ENCODE measurements around the gene GEMIN7.

Gene GEMIN7

GRCh38 chr19:45133661-45134060 lies 54.6 kb downstream of the GEMIN7 start:
- no peak for DNase-seq

- DNase-seq = no peak
Observed at GRCh38 chr19:45135176-45135885, 56.3 kb downstream of the GEMIN7 start.

GRCh38 chr19:45136507-45137178 lies 57.6 kb downstream of the GEMIN7 start:
- no peak for DNase-seq

GRCh38 chr19:45137179-45137761 lies 58.2 kb downstream of the GEMIN7 start:
- DNase-seq = no peak

GRCh38 chr19:45138303-45138751 lies 59.3 kb downstream of the GEMIN7 start:
- no peak for DNase-seq

- DNase-seq = no peak
Observed at GRCh38 chr19:45139286-45140143, 60.5 kb downstream of the GEMIN7 start.

- DNase-seq = no peak
Observed at GRCh38 chr19:45140144-45140503, 61.1 kb downstream of the GEMIN7 start.

- DNase-seq = no peak
Observed at GRCh38 chr19:45140533-45140932, 61.5 kb downstream of the GEMIN7 start.

All from stimulated activated CD4-positive, alpha-beta T cell treated with anti-CD3 and anti-CD28 coated beads, Interleukin-4, amount 100 ng/mL, for 1 hour (primary cell).